Endothelial cell of umbilical vein (primary cell): ENCODE data around the gene INPP4B.

Experiments
- EZH2 ChIP-seq: IDR thresholded peaks from 2 replicates; pipeline ENCODE4 v1.6.1; 2012; ENCODE audit warnings: borderline replicate concordance, low read depth, mild to moderate bottlenecking, moderate library complexity, low read length, inconsistent platforms; ENCODE audit not compliant: severe bottlenecking
- GATA2 ChIP-seq: IDR thresholded peaks from 2 replicates; pipeline ENCODE4 v1.7.0; 2011; ENCODE audit warnings: low read depth, mild to moderate bottlenecking, moderate library complexity, mixed read lengths, low read length; ENCODE audit not compliant: insufficient read length, insufficient read depth
- JUN ChIP-seq: IDR thresholded peaks from 2 replicates; pipeline ENCODE4 v1.6.1; 2011; ENCODE audit warnings: borderline replicate concordance, low read depth; ENCODE audit not compliant: insufficient read length, insufficient read depth
- POLR2A ChIP-seq: IDR thresholded peaks from 2 replicates; pipeline ENCODE4 v1.6.1; 2012; ENCODE audit warnings: low read depth, mild to moderate bottlenecking, control low read depth, low read length
- POLR2AphosphoS5 ChIP-seq: IDR thresholded peaks from 2 replicates; pipeline ENCODE4 v1.6.1; 2012; ENCODE audit warnings: low read depth, mild to moderate bottlenecking, control low read depth, low read length, moderate library complexity; ENCODE audit not compliant: insufficient read depth
- TF ChIP-seq, protein P1 (sequence below), 2 donors: IDR thresholded peaks; 1 replicate in 1 of 2; 2 replicates in 1 of 2; pipeline ENCODE4 v1.5.1; 2011; ENCODE audit warnings: low read length in 2 of 2, mild to moderate bottlenecking in 2 of 2, moderate library complexity in 2 of 2, control low read depth in 1 of 2, inconsistent platforms in 1 of 2, low read depth in 1 of 2; ENCODE audit not compliant: insufficient read depth in 1 of 2; ENCODE audit errors: extremely low read depth in 1 of 2
- TF ChIP-seq, protein P2 (sequence below): IDR thresholded peaks from 2 replicates; pipeline ENCODE4 v1.6.1; 2011; ENCODE audit not compliant: insufficient read depth, insufficient read length

DNA sequence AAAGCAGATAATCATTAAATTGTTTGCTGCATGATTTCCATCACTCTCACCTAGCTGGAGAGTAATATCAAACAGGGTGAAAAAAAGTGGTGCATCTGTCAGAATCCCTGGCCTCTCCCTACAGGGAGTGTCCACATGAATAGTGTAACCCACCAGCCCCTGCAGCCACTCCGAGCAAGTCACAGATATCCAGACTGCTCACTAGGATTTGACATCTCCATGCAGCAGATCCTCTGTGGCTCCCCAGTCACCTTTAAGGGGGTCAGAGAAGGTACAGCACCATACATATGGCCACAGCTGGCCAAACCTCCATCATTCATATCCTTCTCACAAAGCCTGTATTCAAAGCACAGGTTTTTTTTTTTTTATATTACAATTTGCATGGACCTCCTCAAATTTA lies 536.3 kb downstream of the INPP4B start:
- TF ChIP-seq, protein P1, sequence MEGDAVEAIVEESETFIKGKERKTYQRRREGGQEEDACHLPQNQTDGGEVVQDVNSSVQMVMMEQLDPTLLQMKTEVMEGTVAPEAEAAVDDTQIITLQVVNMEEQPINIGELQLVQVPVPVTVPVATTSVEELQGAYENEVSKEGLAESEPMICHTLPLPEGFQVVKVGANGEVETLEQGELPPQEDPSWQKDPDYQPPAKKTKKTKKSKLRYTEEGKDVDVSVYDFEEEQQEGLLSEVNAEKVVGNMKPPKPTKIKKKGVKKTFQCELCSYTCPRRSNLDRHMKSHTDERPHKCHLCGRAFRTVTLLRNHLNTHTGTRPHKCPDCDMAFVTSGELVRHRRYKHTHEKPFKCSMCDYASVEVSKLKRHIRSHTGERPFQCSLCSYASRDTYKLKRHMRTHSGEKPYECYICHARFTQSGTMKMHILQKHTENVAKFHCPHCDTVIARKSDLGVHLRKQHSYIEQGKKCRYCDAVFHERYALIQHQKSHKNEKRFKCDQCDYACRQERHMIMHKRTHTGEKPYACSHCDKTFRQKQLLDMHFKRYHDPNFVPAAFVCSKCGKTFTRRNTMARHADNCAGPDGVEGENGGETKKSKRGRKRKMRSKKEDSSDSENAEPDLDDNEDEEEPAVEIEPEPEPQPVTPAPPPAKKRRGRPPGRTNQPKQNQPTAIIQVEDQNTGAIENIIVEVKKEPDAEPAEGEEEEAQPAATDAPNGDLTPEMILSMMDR (IDR thresholded peaks at IDR 0.05; ENCODE audit: extremely low read depth in 1 of 2, insufficient read depth in 1 of 2, low read depth in 1 of 2, low read length in 2 of 2): no peak
- TF ChIP-seq POLR2AphosphoS5: no peak
- TF ChIP-seq POLR2A: no peak
- TF ChIP-seq, protein P2, sequence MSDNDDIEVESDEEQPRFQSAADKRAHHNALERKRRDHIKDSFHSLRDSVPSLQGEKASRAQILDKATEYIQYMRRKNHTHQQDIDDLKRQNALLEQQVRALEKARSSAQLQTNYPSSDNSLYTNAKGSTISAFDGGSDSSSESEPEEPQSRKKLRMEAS: no peak
- TF ChIP-seq EZH2: no peak
- no peak for TF ChIP-seq GATA2
- TF ChIP-seq JUN: no peak
